Mucosa of descending colon (tissue), 3 donors: ENCODE data around the gene SERTAD3. TPM values are rescaled to one million over a fixed set of nuclear protein-coding genes. Genes with fewer than 3 reads are reported as not detected.

Source experiments
- ATAC-seq: fragments of 200-7000 bp; cut with Tn5 transposase; one replicate; pipeline ENCODE4 v1.9.1; 2020; ENCODE audit warnings: mild to moderate bottlenecking, moderate library complexity
- DNase-seq, 3 donors: peaks; one replicate each; pipeline ENCODE4 v3.0.0-alpha.2; 2020
- H3K36me3 ChIP-seq: fragments of 200-600 bp; one replicate; pipeline ENCODE4 v1.8.0; 2021; ENCODE audit warnings: low read depth, mild to moderate bottlenecking
- H3K4me1 ChIP-seq: fragments of 200-600 bp; one replicate; pipeline ENCODE4 v1.8.0; 2021; ENCODE audit warnings: low read depth, mild to moderate bottlenecking
- H3K4me3 ChIP-seq: fragments of 200-600 bp; one replicate; pipeline ENCODE4 v1.8.0; 2021; ENCODE audit warnings: mild to moderate bottlenecking
- H3K9me3 ChIP-seq: fragments of 200-600 bp; one replicate; pipeline ENCODE4 v1.8.0; 2021; ENCODE audit warnings: mild to moderate bottlenecking
- CTCF ChIP-seq: fragments of 200-600 bp; IDR thresholded peaks from one replicate; pipeline ENCODE4 v1.8.0; 2022; ENCODE audit warnings: antibody characterized with exemption, mild to moderate bottlenecking
- intact Hi-C, 2 donors: fragments of 100-400 bp; cut with DNase I in 1 of 2; cut with micrococcal nuclease in 1 of 2; formaldehyde crosslinking; loops; one replicate each; pipeline versions ENCODE4 v1.11.0 to v1.11.1; 2022; cut with DNase I, micrococcal nuclease
- total RNA-seq, 3 donors: library from RNA; stranded (reverse); fragmentation: NEBNext Ultra II Directional in 2 of 3; extraction: Animal tissue kit (Norgen Biotek cat#: 25700) in 2 of 3; gene quantifications; one replicate each; pipeline versions ENCODE4 v1.2.1 to v1.2.4, GENCODE V29; 2021 to 2023
- donor health status: DM: no; HTN: no; CAD: no; lungs with moderate emphysema.
- donor health status: DM: no; HTN: no; CAD: no.
- donor health status: DM: no; HTN: yes; CAD: no.

SERTAD3 gene
- total RNA-seq, 3 donors from 2014 or later = 39.3 to 55.4 (median 46.2) TPM

- Histone ChIP-seq H3K9me3 (no peaks in the 10 kb centered on the region), H3K4me3 (peak overlapping the region; percentile 24), H3K36me3 (no peaks in the 10 kb centered on the region), H3K4me1 (peaks cover 5% of the 10 kb centered on the region)
- DNase-seq (peak; percentile 94 to 95 (median 94)), ATAC-seq (peak; percentile 90)
- TF ChIP-seq CTCF = no peak
- intact Hi-C loops = no loop called here
Measured at GRCh38 chr19:40403262-40403984, 40.7 kb downstream of the SERTAD3 start.

GRCh38 chr19:40400559-40400958 is 43.6 kb downstream of the SERTAD3 start:
- Histone ChIP-seq H3K9me3 (no peaks in the 10 kb centered on the region), H3K4me3 (no peak overlapping the region), H3K4me1 (no peaks in the 10 kb centered on the region), H3K36me3 (no peaks in the 10 kb centered on the region)
- no peak for TF ChIP-seq CTCF
- intact Hi-C loops = no loop called here
- DNase-seq = no peak
- no peak for ATAC-seq

- H3K4me1 ChIP-seq = no peaks in the 10 kb centered on the region
- TF ChIP-seq CTCF = no peak
- H3K9me3 ChIP-seq = no peaks in the 10 kb centered on the region
- DNase-seq = peak in 2 of 3 donors; percentile 65 to 79
- H3K4me3 ChIP-seq = no peak overlapping the region
- intact Hi-C loops = no loop called here
- H3K36me3 ChIP-seq = no peaks in the 10 kb centered on the region
- ATAC-seq = peak; percentile 54
Measured at GRCh38 chr19:40398417-40399131, 45.6 kb downstream of the SERTAD3 start.

GRCh38 chr19:40397568-40397906 is 46.6 kb downstream of the SERTAD3 start:
- intact Hi-C loops = no loop called here
- no peak overlapping the region for H3K4me3 ChIP-seq
- no peak for DNase-seq
- no peaks in the 10 kb centered on the region for H3K36me3 ChIP-seq
- no peak for TF ChIP-seq CTCF
- no peaks in the 10 kb centered on the region for H3K9me3 ChIP-seq
- ATAC-seq = no peak
- no peaks in the 10 kb centered on the region for H3K4me1 ChIP-seq

- Histone ChIP-seq H3K36me3 (no peaks in the 10 kb centered on the region), H3K9me3 (no peaks in the 10 kb centered on the region), H3K4me1 (no peaks in the 10 kb centered on the region), H3K4me3 (no peak overlapping the region)
- DNase-seq = no peak
- intact Hi-C loops = no loop called here
- ATAC-seq = no peak
- TF ChIP-seq CTCF = no peak
Measured at GRCh38 chr19:40396886-40397567, 47.1 kb downstream of the SERTAD3 start.
